ENCODE results near the gene NQO1. TPM values are rescaled to one million over a fixed set of nuclear protein-coding genes. Genes with fewer than 3 reads are reported as not detected.

Gene NQO1
- total RNA-seq, 1 experiment from 2014 or later, result 519 TPM

DNA sequence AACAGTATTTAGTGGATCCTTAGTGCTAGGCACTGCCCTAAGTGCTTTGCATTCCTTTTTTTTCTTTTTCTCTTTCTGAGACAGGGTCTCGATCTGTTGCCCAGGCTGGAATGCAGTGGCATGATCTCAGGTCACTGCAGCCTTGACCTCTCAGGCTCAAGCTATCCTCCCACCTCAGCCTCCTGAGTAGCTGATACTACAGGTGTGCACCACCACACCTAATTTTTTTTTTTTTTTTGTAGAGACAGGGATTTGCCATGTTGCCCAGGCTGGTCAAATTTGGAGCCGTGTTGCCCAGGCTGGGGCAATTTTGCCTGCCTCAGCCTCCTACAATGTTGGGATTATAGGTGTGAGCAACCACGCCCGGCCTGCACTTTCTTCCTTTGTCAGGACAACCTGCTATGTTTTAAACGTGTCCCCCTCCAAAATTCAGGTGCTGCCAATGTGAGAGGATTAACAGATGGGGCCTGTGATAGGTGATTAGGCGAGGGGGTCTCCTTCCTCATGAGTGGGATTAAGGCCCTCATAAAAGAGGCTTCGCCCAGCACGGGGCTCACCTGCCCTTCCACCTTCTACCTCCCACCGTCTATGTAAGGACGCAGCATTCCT lies 5.4 kb downstream of the NQO1 start:
- TF ChIP-seq, protein P1, sequence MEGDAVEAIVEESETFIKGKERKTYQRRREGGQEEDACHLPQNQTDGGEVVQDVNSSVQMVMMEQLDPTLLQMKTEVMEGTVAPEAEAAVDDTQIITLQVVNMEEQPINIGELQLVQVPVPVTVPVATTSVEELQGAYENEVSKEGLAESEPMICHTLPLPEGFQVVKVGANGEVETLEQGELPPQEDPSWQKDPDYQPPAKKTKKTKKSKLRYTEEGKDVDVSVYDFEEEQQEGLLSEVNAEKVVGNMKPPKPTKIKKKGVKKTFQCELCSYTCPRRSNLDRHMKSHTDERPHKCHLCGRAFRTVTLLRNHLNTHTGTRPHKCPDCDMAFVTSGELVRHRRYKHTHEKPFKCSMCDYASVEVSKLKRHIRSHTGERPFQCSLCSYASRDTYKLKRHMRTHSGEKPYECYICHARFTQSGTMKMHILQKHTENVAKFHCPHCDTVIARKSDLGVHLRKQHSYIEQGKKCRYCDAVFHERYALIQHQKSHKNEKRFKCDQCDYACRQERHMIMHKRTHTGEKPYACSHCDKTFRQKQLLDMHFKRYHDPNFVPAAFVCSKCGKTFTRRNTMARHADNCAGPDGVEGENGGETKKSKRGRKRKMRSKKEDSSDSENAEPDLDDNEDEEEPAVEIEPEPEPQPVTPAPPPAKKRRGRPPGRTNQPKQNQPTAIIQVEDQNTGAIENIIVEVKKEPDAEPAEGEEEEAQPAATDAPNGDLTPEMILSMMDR (IDR thresholded peaks at IDR 0.05 in 2 of 3, conservative IDR thresholded peaks at IDR 0.05 in 1 of 3; ENCODE audit: borderline replicate concordance in 1 of 3, insufficient read depth in 1 of 3, low read depth in 2 of 3, low read length in 2 of 3), result no peak
- TF ChIP-seq POLR2AphosphoS5 (IDR thresholded peaks at IDR 0.05; ENCODE audit: low read depth, low read length), result no peak
- TF ChIP-seq FOSL1 (IDR thresholded peaks at IDR 0.05; ENCODE audit: low read depth), result no peak
- TF ChIP-seq, protein P2, sequence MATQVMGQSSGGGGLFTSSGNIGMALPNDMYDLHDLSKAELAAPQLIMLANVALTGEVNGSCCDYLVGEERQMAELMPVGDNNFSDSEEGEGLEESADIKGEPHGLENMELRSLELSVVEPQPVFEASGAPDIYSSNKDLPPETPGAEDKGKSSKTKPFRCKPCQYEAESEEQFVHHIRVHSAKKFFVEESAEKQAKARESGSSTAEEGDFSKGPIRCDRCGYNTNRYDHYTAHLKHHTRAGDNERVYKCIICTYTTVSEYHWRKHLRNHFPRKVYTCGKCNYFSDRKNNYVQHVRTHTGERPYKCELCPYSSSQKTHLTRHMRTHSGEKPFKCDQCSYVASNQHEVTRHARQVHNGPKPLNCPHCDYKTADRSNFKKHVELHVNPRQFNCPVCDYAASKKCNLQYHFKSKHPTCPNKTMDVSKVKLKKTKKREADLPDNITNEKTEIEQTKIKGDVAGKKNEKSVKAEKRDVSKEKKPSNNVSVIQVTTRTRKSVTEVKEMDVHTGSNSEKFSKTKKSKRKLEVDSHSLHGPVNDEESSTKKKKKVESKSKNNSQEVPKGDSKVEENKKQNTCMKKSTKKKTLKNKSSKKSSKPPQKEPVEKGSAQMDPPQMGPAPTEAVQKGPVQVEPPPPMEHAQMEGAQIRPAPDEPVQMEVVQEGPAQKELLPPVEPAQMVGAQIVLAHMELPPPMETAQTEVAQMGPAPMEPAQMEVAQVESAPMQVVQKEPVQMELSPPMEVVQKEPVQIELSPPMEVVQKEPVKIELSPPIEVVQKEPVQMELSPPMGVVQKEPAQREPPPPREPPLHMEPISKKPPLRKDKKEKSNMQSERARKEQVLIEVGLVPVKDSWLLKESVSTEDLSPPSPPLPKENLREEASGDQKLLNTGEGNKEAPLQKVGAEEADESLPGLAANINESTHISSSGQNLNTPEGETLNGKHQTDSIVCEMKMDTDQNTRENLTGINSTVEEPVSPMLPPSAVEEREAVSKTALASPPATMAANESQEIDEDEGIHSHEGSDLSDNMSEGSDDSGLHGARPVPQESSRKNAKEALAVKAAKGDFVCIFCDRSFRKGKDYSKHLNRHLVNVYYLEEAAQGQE (IDR thresholded peaks at IDR 0.05; ENCODE audit: low read depth), result no peak
- TF ChIP-seq, protein P3, sequence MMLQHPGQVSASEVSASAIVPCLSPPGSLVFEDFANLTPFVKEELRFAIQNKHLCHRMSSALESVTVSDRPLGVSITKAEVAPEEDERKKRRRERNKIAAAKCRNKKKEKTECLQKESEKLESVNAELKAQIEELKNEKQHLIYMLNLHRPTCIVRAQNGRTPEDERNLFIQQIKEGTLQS (IDR thresholded peaks at IDR 0.05), result no peak
- TF ChIP-seq EZH2 (IDR thresholded peaks at IDR 0.05), result no peak
- no peak for TF ChIP-seq EGR1 (IDR thresholded peaks at IDR 0.05; ENCODE audit: low read depth)
- RAD21 ChIA-PET (ENCODE audit: low non-redundant PET in 1 of 2, low total read pairs in 2 of 2, uncharacterized antibody in 2 of 2, unreplicated experiment in 2 of 2), result no interaction called here
- Histone ChIP-seq H3K4me2 (ENCODE audit: low read length) (no peak overlapping the region), H3K36me3 (ENCODE audit: control insufficient read depth in 1 of 2, insufficient read depth in 2 of 2, low read length in 2 of 2) (peaks cover 20 to 34% of the 10 kb centered on the region in 2 experiments; a peak in 3 of 4 replicates), H3K4me3 (replicated peaks in 1 of 2; ENCODE audit: low read depth in 1 of 2, low read length in 2 of 2) (no peak overlapping the region), H2AFZ (ENCODE audit: low read depth, low read length, poor library complexity, severe bottlenecking) (no peak overlapping the region), H4K20me1 (ENCODE audit: insufficient read depth) (no peaks in the 10 kb centered on the region), H3K9me2 (ENCODE audit: insufficient read depth) (no peaks in the 10 kb centered on the region), H3K9me3 (ENCODE audit: control insufficient read depth in 1 of 2, insufficient read depth in 1 of 2, low read depth in 1 of 2, low read length in 2 of 2) (no peaks in the 10 kb centered on the region), H3K9ac (ENCODE audit: low read length) (no peak overlapping the region), H3K27ac (ENCODE audit: low read depth, low read length) (no peak overlapping the region), H3K27me3 (ENCODE audit: insufficient read depth, low read length) (no peaks in the 10 kb centered on the region), H3K4me1 (ENCODE audit: control insufficient read depth in 1 of 2, insufficient read depth in 2 of 2, low read length in 2 of 2) (peaks cover 14 to 41% of the 10 kb centered on the region in 2 experiments), H3K79me2 (ENCODE audit: insufficient read depth, low read length) (peaks cover 76% of the 10 kb centered on the region)
- intact Hi-C loops (cut with micrococcal nuclease), result no loop called here
- CTCF ChIA-PET, result interaction anchor here (2.0 kb wide), 1 partner anchor 12 kb away, joined by 6 read pairs; no protein-coding TSS in a partner anchor
- BruUV-seq (replicated peaks), result no TSS peak
- POLR2A ChIA-PET, result interaction anchor here (0.7 to 1.7 kb wide), 2 partner anchors 8 to 261 kb away, joined by 4 to 6 read pairs; no protein-coding TSS in a partner anchor
- no peak for ATAC-seq
- DNase-seq (ENCODE audit: low read depth, low spot score), result no peak
